Measurements from ENCODE around the gene SNED1.

SNED1 gene

DNA sequence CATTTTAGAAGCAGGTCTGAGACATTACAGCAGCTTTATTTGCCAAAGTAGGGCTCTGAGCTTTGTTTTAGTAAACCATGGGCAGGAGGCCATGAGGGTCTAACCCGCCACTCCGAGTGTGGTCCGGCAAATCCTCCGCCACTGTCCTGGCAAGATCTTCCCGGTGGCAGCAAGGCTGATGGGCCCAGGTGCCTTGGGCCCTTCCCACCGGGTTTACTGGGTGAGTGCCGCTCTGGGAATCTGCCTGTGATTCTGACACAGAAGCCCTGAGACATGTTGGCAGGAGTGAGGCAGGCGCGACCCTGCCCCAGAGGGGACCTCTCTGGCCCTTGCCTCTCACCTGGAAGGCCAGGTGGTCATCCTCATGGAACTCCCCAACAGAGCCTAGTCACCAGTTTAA is 73.7 kb downstream of the SNED1 start:
- Histone ChIP-seq H3K27me3 (replicated peaks; ENCODE audit: insufficient read depth, low read length) (no peaks in the 10 kb centered on the region), H3K4me1 (ENCODE audit: low read length) (no peaks in the 10 kb centered on the region), H3F3A (ENCODE audit: insufficient read depth, low read length) (no peaks in the 10 kb centered on the region), H4K20me1 (ENCODE audit: insufficient read depth, low read length) (no peaks in the 10 kb centered on the region), H3K9me2 (replicated peaks; ENCODE audit: insufficient read depth, low read length) (no peaks in the 10 kb centered on the region), H3K4me2 (ENCODE audit: low read depth, low read length) (no peak overlapping the region), H3K27ac (ENCODE audit: low read length) (no peak overlapping the region), H3K36me3 (replicated peaks; ENCODE audit: insufficient read depth, low read length) (no peaks in the 10 kb centered on the region), H3K9ac (ENCODE audit: low read length) (no peak overlapping the region), H2AFZ (ENCODE audit: low read length) (no peak overlapping the region), H3K9me3 (replicated peaks; ENCODE audit: insufficient read depth, low read length) (no peaks in the 10 kb centered on the region), H3K4me3 (ENCODE audit: low read length) (no peak overlapping the region), H3K79me2 (ENCODE audit: low read length) (no peaks in the 10 kb centered on the region)
- TF ChIP-seq EZH2 (optimal IDR thresholded peaks at IDR 0.05; ENCODE audit: low read depth, low read length) (no peak), EZH2phosphoT487 (IDR thresholded peaks at IDR 0.05; ENCODE audit: low read length) (no peak)
- TF ChIP-seq, protein P1, sequence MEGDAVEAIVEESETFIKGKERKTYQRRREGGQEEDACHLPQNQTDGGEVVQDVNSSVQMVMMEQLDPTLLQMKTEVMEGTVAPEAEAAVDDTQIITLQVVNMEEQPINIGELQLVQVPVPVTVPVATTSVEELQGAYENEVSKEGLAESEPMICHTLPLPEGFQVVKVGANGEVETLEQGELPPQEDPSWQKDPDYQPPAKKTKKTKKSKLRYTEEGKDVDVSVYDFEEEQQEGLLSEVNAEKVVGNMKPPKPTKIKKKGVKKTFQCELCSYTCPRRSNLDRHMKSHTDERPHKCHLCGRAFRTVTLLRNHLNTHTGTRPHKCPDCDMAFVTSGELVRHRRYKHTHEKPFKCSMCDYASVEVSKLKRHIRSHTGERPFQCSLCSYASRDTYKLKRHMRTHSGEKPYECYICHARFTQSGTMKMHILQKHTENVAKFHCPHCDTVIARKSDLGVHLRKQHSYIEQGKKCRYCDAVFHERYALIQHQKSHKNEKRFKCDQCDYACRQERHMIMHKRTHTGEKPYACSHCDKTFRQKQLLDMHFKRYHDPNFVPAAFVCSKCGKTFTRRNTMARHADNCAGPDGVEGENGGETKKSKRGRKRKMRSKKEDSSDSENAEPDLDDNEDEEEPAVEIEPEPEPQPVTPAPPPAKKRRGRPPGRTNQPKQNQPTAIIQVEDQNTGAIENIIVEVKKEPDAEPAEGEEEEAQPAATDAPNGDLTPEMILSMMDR (IDR thresholded peaks at IDR 0.05; ENCODE audit: low read length): no peak
- DNase-seq: no peak

DNA sequence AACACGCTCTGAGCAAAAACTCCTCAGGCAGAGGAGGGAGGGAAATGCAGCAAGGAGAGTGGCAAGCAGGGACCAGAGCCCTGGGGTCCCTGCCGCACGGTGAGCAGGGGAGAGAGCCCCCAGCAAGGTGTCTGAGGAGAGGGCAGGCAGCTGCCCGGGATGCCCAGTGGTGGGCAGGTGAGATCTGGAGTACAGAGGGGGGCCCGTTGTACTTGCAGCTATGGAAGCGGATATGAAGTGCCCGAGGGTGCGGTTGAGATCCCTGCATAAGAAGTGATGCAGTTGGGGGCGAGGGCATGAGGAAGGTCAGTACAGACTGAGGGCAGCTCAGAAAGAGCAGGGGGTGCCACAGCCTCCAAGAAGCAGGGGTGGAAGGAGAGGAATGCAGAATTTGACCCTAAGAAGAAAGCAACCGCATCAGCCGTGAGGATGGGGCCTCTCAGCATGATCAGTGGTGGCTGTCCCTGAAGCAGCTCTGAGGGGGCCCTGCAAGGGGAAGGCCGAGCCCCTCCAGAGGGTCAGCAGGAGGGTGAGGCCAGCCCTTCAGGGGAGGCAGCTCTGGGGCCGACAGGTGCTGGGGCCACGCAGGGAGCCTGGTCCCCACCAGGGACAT is 74.2 kb downstream of the SNED1 start:
- no peak for DNase-seq
- Histone ChIP-seq H3K27me3 (replicated peaks; ENCODE audit: insufficient read depth, low read length) (no peaks in the 10 kb centered on the region), H3K9me3 (replicated peaks; ENCODE audit: insufficient read depth, low read length) (no peaks in the 10 kb centered on the region), H3K9ac (ENCODE audit: low read length) (no peak overlapping the region), H3K9me2 (replicated peaks; ENCODE audit: insufficient read depth, low read length) (no peaks in the 10 kb centered on the region), H3K36me3 (replicated peaks; ENCODE audit: insufficient read depth, low read length) (no peaks in the 10 kb centered on the region), H4K20me1 (ENCODE audit: insufficient read depth, low read length) (no peaks in the 10 kb centered on the region), H3K4me1 (ENCODE audit: low read length) (no peaks in the 10 kb centered on the region), H3K27ac (ENCODE audit: low read length) (no peak overlapping the region), H2AFZ (ENCODE audit: low read length) (no peak overlapping the region), H3K79me2 (ENCODE audit: low read length) (no peaks in the 10 kb centered on the region), H3K4me3 (ENCODE audit: low read length) (no peak overlapping the region), H3K4me2 (ENCODE audit: low read depth, low read length) (no peak overlapping the region), H3F3A (ENCODE audit: insufficient read depth, low read length) (no peaks in the 10 kb centered on the region)
- no peak for TF ChIP-seq EZH2 (optimal IDR thresholded peaks at IDR 0.05; ENCODE audit: low read depth, low read length)
- TF ChIP-seq, protein P1 (IDR thresholded peaks at IDR 0.05; ENCODE audit: low read length): no peak
- no peak for TF ChIP-seq EZH2phosphoT487 (IDR thresholded peaks at IDR 0.05; ENCODE audit: low read length)

DNA sequence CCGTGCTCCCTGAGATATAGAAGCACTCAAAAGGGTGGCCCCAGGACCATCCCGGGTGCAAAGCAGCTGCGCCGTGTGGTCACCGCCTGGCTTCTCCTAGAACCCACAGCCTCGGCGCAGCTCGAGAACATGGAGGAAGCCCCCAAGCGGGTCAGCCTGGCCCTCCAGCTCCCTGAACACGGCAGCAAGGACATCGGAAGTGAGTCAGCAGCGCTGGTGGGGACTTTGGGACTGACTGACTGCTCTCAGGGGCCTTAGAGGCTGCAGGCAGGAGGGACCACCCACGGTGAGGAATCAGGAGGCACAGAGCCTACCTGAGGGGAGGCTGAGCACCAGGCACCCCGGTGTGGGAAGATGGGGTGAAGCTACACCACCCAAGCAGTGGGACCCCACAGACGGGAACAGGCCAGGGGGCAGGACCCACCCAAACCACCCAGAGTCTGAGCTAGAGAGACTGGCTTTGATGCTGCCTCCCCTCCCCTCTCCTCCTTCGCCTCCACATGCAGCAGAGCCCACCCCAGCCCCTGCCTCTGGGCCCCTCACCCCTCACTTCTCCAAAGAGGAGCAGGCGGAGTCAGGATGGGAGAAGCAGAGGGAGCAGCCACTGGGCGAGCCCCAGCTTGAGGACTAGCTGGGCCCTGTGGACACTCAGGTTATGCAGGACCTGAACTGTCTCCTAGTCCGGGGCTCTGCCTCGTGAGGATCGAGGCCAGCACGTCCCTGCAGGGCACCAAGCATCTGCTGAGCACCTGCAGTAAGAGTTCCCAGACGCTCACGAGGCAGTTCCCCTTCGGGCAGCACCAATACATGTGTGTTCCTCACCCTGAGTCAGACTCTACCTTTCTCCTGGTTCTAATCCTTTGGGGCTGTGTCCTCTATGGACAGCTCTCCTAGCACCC is 75.0 kb downstream of the SNED1 start:
- Histone ChIP-seq H3K4me1 (ENCODE audit: low read length) (no peaks in the 10 kb centered on the region), H3K79me2 (ENCODE audit: low read length) (no peaks in the 10 kb centered on the region), H3F3A (ENCODE audit: insufficient read depth, low read length) (no peaks in the 10 kb centered on the region), H3K36me3 (replicated peaks; ENCODE audit: insufficient read depth, low read length) (no peaks in the 10 kb centered on the region), H3K4me3 (ENCODE audit: low read length) (no peak overlapping the region), H3K9ac (ENCODE audit: low read length) (no peak overlapping the region), H3K9me3 (replicated peaks; ENCODE audit: insufficient read depth, low read length) (no peaks in the 10 kb centered on the region), H3K4me2 (ENCODE audit: low read depth, low read length) (no peak overlapping the region), H2AFZ (ENCODE audit: low read length) (no peak overlapping the region), H3K27ac (ENCODE audit: low read length) (no peak overlapping the region), H3K27me3 (replicated peaks; ENCODE audit: insufficient read depth, low read length) (no peaks in the 10 kb centered on the region), H4K20me1 (ENCODE audit: insufficient read depth, low read length) (no peaks in the 10 kb centered on the region), H3K9me2 (replicated peaks; ENCODE audit: insufficient read depth, low read length) (no peaks in the 10 kb centered on the region)
- DNase-seq: no peak
- TF ChIP-seq, protein P1 (IDR thresholded peaks at IDR 0.05; ENCODE audit: low read length): no peak
- TF ChIP-seq EZH2 (optimal IDR thresholded peaks at IDR 0.05; ENCODE audit: low read depth, low read length) (no peak), EZH2phosphoT487 (IDR thresholded peaks at IDR 0.05; ENCODE audit: low read length) (no peak)
